SKM-1 (cell line): Measurements from ENCODE around the gene C1orf198.

Experiments
- DNase-seq: peaks from one replicate; lab custom pipeline; 2025; ENCODE audit not compliant: unreplicated experiment; lab: John Stamatoyannopoulos, UW

Gene C1orf198

DNA sequence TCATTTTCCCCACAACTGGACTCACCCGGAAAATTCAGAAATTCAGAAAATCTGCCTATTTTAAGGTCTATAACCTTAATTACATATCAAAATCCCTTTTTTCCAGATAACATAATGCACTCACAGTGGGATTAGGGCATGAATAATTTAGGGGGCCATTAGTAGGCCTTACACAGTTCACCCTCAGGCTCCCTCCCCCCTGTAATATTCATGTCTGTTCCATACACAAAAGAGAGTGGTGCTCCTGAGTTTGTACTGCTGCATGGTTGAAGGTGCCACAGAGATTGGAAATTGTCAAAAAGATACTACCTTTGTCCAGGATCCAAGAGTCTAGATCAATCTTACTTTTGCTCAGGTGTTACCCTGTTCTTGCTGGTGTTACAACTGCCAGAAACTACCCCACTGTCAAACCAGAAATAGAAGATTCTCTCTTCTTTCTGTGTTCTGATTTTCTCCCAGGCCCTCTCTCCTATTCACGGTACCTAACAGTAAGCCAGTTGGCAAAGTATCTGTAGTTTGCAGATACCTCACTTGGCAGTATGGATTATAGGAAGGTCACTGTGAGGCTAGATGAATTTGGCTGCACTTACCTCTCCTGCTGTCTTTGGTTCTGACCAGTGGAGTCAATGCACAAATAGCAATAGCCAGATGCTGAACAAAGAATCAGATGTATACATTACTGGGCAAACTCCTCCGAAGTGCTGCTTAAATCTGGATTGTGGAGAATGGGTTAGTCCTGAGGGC lies 53.2 kb downstream of the C1orf198 start:
- no peak for DNase-seq

DNA sequence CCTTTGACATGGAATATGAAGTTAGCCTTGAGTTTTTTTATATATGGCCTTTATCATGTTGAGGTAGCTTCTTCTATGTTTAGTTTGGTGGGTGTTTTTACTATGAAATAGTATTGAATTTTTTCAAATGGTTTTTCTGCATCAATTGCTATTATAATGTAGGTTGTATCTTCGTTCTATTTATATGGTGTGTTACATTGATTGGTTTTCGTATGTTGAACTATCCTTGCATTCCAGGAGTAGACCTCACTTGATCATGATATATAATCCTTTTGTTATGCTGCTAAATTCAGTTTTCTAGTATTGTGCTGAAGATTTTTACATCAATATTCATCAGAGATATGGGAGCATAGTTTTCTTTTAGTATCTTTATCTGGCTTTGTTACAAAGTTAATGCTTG lies 55.8 kb downstream of the C1orf198 start:
- DNase-seq, result no peak

DNA sequence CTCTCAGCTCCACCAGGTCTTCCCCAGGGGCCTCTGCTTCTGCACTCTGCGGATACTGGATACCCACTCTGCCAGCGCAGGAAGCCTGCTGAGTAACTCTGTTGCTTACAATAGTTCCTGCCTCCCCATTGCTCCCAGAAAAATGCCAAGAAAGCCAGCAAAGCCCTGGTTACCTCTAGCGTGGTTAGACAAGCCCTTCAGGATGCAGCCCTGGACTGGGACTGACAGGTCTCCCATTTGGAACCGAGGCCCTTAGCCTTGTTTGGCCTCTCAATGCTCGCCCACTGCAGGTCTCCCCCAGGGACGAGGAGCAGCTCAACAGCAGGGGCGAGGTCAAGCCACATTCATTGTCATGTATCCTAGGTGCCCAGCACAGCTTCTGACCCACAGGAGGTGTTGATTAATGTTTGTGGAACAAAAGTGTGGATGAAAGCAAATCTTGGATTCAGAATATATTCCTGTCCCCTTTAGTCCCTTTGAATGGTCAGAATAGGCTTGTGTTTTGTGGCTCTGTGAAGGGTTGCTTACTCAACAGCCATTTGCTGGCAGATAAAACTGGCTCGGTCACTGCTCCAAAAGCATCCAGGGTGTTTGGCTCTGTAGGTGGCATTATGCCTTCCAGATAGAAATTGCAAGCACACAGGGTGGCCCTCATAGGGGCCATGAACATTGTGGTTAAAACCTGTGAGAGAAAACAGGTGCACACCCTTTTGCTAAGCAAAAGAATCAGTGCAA lies 58.9 kb downstream of the C1orf198 start:
- no peak for DNase-seq

GRCh38 chr1:230808281-230808872 lies 59.9 kb downstream of the C1orf198 start:
- no peak for DNase-seq

- DNase-seq, result no peak
Measured at GRCh38 chr1:230807561-230808280, 60.6 kb downstream of the C1orf198 start.

- DNase-seq, result no peak
Measured at GRCh38 chr1:230807029-230807428, 61.3 kb downstream of the C1orf198 start.

DNA sequence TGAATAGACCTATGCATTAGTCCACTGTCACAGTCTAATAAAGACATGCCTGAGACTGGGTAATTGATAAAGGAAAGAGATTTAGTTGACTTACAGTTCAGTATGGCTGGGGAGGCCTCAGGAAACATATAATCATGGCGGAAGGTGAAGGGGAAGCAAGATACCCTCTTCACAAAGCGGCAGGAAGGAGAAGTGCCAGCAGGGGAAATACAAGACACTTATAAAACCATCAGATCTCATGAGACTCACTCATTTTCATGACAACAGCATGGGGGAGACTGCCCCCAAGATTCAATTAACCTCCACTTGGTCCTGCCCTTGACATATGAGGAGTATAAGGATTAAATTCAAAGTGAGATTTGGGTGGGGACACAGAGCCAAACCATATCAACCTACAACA lies 61.8 kb downstream of the C1orf198 start:
- DNase-seq, result no peak

DNA sequence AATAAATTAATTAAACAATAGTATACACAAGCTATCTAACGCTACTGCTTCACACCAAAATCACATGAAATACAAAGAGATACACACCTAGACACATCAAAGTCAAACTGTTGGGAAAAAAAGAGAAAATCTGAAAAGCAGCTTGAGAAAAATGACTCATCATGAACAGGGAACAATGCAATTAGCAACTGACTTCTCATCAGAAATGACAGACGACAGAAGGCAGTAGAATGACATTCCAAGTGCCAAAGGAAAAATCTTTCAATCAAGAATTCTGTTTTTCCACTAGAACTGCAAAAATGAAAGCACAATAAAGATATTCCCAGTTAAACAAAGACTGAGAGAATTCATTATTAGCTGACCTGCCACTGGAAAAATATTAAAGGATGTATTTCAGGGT lies 63.9 kb downstream of the C1orf198 start:
- DNase-seq, result no peak

- DNase-seq, result no peak
Measured at GRCh38 chr1:230800891-230801840, 67.2 kb downstream of the C1orf198 start.

DNA sequence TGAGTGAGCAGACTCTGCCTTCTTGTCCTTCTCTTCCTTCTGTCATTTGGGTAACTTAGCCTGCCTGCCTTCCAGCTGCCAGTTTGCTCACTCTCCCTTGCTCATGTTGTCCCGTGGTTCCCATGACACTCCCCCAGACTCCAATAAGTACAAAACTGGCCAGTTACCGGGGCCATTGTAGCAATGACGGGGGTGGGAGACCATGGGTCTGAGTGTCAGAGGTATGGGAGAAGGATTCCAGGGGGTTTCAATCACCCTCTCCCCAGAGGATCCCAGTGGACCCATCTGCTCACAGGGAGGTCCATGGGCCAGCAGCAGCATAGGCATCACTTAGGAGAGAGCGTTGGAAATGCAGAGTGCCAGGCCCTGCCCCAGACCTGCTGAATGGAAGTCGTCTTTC lies 69.8 kb downstream of the C1orf198 start:
- DNase-seq, result no peak

- DNase-seq, result no peak
Measured at GRCh38 chr1:230797942-230798365, 70.4 kb downstream of the C1orf198 start.

- DNase-seq, result no peak
Measured at GRCh38 chr1:230797376-230797920, 70.9 kb downstream of the C1orf198 start.

- DNase-seq, result no peak
Measured at GRCh38 chr1:230796626-230797025, 71.7 kb downstream of the C1orf198 start.

GRCh38 chr1:230794871-230795605 lies 73.3 kb downstream of the C1orf198 start:
- no peak for DNase-seq

DNA sequence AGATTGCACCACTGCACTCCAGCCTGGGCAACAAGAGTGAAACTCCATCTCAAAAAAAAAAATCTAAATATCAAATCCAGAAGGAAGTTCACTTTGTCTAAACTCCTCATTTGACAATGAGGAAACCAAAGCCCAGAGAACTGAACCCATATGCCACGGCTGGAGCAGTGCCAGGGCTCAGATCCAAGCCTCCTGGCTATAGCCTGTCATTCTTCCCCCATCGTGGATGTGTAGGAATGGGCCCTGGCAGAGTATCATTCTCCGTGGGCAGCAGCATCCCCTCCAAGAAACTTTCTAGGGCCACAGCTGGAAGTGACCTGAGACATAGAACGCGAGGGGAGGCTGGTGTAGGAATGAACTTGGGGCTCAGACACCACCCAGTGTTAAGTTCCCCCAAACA lies 73.9 kb downstream of the C1orf198 start:
- DNase-seq, result no peak

DNA sequence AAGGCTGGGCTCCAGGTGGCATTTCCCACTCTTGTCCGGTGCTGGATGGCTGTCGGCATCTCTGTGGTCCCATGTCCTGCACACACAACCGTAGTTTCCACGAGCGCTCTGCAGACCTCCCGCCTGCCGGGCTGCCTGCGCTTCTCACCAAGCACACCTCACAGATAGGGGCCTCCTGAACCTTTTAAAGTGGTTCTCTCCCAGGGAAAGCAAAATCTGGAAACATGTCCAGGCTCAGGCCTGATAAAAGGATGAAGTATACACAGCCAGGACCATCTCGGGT lies 74.9 kb downstream of the C1orf198 start:
- DNase-seq, result no peak

GRCh38 chr1:230792691-230793462 lies 75.4 kb downstream of the C1orf198 start:
- DNase-seq, result no peak

DNA sequence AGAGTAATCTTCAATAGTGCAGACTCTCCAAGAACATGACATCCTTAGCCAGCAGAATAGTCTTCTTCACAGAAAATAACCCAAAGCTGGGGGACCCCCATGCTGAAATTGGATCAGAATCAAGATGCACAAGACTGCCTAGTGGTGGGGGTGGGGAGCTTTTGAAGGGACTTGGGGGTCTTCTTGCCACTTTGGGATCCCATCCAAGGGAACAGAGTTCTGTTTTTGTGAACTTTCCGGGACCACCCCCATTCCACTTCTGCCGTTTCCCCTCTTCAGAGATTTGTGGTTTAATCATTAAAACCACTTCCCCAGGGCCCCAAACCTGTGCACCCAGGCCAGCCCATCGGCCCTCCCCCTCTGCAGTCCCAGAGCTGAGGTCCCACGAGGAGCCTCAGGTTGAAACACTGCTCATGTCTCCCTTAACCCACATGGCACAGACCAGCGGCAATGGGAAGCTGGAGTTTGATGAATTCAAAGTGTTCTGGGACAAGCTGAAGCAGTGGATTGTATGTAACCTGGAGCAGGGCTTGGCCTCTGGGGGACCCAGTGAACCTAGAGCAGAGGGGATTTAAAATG lies 76.2 kb downstream of the C1orf198 start:
- DNase-seq, result no peak

- no peak for DNase-seq
Measured at GRCh38 chr1:230790026-230790425, 78.3 kb downstream of the C1orf198 start.
